SW480 (cell line): ENCODE results near the gene JAKMIP1.

Experiments used
- DNase-seq: peaks from one replicate; pipeline ENCODE4 v3.0.0-alpha.2; 2016; ENCODE audit warnings: low spot score

JAKMIP1 gene

DNA sequence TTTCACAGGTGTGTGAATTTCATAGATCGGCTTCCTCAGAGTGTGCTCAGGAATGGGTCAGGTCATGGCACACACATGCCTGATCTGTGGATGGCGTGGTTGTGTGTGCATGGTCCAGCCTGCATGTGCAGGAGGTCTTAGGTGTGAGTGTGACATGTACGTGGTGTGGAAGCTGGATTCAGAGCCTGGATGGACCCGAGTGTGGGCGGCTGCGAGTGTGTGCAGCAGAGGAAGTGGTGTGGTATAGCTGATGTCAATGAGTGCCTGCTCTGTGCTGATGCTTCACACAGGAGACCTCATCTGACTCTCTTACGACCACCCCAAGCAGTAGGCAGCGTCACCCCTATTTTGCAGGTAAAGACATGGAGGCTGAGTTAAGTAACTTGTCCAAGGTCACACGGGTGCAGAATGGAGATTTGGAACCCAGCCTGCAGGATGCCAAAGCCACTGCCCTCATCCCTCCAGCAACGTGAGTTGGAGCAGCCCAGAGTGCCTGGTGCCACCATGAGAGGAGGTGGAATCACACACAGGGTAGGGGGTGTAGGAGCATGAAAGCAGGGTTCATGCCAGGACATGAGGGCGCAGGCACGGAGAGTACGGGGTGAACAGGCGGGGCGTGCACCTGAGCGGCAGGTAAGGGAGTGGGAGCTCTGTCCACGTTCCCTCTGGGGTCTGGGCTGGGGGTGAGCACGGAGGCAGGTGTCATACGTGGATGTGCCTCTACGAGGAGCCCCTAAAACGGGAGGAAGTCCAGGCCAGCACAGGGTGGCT is 157.9 kb downstream of the JAKMIP1 start:
- DNase-seq: no peak

DNA sequence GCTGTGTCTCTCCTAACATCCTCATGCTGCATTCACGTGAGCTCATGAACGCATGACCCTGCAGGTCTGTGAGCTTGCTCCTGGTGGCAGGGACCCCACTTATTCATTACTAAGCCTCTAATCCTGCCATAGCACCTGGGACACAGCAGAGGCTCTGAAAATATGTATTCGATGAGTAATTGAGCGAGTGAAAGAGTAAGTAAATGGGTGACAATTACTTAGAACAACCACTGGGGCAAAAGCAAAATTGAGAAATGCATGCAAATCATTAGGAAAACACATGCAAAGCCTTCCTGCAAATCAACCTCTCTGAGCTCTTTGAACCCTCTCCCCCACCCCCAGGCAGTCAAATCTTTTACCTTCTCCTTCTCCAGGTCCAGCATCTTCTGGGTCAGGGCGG is 158.5 kb downstream of the JAKMIP1 start:
- DNase-seq: no peak

DNA sequence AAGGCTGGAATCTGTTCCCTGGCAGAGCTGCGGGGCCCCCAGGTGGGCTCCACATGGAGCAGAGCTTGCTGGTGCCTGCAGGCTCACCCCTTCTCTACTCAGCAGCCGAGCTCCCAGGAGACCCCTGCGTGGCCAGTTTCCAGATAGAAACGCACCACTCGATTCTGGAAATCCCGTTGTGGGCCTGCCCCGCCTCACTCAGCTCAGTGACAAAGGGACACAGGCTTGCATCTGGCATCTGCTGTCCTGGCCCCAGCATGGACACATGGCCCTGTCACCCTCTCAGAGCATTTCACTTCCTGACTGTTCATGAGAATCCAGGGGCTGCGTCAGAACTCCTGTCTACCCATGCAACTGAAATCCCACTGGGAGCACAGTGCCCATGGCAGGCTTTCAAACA is 161.6 kb downstream of the JAKMIP1 start:
- no peak for DNase-seq

DNA sequence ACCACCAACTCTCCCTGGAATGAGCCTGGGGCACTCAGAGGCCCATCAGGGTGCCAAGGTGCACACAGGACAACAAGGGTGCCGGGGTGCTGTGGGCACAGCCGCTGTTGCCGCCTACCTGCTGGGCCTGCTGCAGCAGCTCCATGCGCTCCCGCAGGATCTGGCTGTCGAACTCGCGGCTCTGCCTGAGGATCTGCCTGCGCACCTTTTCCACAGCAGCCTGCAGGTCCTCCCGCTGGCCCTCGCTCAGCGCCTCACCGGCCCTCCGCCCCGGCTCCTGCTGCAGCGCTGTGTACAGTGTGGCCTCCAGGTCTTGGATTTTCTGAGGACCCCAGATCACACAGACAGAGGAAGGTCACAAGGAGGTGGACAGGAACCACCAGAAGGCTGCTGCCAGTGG is 164.6 kb downstream of the JAKMIP1 start:
- DNase-seq: no peak

DNA sequence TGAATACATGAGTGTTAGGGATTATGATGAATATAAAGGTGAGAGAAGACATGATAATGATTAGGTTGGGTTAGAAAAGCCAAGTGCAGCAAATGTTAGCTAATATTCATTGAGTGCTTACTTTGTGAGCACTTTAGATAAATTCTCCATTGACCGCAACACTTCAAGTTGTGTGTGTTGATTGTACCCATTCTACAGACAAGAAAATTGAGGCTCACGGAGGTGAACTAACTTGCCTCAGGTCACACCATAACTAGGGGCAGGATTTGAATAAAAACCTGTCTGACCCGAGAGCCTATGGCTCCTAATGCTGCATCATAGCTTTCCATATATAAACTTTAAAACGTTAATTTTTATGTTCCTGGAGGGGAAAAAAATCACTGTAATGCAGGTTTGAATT is 167.0 kb downstream of the JAKMIP1 start:
- DNase-seq: no peak

DNA sequence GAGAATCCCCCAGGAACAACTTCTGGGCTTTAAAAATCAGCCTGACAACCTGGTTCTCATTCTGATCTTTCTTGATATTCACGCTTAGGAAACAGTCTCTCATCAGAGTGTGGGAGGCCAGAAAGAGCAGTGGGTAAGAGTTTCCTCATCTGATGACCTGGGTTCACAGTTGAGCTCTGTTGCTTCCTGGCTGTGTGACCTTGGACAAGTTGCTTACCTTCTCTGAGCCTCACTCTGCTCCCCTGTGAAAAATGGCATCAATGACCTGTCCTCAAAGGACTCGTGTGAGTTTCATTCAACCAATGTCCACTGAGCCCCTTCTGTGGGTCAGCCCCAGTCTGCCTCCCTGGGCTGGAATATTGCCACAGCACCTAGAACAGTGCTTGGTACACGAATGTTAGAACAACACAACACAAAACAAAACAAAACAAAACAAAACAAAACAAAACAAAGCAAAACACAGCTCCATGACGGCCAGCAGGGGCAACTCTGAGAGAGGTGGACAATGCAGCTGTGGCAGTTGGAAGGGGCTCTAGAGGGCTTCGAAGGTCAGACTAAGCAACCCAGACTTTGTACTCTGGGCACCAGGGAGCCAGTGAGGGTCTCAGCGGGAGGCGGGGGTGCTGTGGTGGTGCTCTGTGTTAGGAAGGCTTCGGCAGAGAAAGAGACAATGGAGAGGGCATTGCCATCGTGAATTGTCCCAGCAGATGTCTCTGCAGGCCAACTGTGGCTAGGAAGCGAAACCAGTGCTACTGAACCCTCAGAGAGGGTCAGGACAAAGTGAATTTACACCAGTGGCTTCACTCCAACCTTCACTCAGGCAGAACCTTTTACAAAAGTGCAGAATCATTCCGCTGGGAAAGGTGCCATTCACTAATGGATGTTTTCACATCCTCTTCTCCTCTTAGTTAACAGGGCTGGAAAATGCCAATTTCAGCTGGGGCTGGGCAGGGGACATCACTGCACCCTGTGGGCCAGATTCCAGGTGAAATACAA is 167.8 kb downstream of the JAKMIP1 start:
- no peak for DNase-seq

DNA sequence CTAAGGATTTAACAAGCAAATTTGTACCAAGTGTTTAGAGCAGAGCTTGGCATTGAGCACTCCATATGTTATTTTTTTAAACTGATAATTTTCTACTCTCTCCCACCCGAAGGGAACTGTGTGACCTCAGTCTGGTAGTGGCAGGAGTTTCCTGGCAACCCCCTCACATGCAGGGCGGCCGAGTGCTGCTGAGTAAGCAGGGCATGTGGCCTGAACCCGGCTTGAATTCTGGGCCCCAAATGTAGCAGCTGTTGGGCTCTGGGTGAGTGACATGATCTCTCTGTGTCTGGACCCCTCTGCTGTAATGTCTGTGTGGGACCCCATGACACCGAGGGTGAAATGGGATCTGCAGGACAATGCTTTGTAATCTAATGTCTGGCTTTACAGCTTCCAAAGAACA is 168.5 kb downstream of the JAKMIP1 start:
- DNase-seq: no peak

DNA sequence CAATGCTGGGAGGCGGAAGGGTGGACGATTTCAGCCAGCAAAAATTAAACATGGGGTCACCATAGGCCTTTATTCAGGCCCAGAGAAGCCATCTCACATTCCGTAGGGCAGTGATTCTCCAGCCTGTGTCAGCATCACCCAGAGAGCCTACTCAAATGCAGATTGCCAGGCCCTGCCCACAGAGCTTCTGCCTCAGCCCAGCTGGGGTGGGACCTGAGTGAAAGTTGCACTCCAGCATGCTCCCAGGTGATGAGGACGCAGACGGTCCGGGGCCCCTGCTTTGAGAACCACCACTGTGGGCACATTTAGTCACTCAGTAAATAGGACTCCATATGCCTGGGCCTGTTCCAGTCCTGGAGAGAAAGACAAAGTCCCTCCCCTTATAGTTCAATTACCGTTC is 169.7 kb downstream of the JAKMIP1 start:
- DNase-seq: no peak

DNA sequence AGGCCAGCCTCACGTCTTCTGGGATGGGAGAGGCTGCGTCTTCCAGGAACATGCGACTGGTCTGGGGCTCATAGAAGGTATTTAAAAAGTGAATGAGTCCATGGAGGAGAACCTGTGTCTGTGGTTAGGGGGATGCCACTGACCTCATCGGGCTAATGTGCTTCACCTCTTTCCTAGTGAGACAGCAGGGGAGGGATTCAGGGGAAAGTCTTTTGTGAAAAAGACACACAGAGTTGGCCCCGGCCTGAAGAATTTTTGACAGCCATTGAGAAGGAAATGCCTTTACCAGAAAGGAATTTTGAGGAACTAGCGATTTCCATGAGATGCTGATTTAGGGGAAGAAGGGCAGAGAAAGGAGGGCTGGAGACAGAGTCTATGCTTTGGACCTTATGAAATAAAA is 171.1 kb downstream of the JAKMIP1 start:
- DNase-seq: no peak

DNA sequence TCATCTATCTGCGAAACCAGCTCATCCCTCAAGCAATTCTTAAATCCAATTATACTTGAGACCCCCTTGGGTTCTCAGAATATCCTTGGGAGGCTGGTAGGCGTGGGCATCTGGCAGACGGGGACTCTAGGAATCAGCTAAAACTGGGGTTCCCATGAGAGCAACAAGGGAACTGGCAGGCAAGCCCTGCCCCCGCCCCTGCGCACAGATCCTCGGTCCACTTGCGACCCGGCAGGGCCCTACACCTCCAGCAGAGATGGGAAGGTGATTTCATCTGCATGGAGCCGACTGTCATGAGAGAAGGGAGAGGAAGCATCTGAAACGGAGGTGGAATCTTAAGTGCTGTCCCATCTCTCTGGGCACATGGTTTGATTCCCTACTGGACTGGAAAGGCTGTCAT is 172.2 kb downstream of the JAKMIP1 start:
- no peak for DNase-seq

DNA sequence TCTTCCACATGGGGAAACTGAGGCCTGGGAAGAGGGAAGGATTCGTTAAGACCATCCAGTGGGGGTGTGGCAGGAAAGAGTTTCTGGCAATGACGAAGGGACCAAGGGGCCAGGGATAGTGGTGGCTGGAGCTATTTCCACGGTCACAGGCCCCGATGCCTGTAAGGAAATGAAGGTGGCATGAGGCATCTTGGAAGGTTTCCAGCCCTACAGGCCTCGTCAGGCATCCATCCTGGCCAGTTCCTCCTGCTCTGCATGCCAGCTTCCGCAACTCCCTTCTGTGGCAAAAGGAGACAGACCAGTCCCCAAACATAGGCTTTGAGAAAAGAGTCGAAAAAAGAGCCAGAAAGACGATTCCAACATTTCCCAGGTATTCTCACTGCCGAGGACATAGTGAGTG is 173.0 kb downstream of the JAKMIP1 start:
- DNase-seq: no peak

DNA sequence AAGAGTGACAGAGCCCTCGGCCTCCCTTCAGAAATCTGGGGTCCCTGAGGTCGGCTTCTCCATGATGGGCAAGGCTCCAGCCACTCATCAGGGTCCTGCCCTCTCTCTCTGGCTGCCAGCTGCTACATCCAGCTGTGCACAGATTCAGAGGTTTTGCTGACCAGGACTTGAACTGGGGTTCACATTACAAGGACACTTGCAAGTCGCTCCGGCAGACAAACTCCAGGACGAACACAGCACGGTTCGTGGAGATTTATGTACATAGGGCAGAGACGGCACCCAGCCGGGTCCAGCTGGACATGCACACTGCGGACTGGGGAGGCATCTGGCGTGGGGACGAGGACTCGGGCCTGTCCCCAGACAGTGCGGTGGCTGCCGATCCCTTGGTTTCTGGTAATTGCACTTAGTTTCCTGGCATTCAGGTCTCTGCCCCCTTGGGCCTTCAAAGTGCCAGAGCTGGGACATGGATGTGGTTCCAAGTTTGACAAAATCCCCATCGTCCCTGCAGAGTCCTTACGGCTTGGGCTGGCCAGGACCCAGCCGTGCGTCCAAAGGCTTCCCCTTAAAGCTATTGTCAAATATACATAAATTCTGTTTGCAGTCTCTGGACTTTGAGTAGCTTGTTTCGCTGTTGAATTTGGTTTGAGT is 175.9 kb downstream of the JAKMIP1 start:
- DNase-seq: no peak

DNA sequence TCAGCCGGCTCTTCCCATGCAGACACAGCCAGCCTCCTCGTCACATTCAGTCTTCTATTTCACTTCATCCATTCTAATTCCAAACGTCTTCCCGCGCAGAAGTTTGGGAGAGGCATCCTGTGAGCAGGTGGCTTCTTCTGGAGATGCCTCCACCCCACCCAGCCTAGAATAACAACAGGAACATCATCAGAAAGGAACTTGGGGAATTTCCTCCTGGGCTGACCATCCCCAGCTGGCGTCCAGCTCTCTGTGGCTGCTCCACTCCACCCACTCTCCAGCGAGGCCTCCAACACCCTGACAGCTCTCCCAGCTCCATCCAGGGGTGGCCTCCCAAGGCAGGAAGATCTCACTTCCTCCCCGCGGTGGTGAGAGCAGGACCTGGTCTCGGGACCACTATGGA is 176.6 kb downstream of the JAKMIP1 start:
- no peak for DNase-seq

DNA sequence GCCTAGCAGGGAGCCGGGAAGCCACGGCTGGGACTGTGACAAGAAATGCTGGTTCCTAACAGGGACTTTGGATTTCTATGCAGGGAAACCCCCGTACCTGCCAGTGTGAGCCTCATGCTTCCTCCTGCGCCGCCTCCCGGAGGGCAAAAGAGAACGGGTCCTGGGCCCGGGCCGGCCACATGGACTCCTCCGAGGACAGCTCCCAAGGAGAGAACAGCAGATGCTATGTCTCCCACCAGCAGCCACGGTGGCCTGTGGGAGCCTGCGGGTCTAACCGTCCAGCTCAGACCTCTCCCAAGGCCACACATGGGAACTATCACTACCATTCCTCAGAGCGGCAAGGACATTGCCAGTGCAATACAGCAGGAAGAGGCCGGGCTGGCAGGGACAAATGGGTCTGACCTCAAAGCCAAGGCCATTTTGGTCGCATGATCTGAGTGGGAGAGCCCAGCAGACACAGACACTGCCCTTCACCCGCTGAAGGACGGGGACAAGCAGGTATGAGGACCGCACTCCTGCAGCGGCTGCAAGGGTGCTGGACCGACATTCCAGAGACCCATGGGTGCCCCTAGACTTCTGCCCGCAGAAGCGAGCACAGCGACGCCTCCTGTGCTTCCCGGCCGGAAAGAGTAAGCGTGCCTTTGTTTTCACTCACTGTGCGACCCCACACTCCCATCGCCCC is 177.6 kb downstream of the JAKMIP1 start:
- DNase-seq: no peak

DNA sequence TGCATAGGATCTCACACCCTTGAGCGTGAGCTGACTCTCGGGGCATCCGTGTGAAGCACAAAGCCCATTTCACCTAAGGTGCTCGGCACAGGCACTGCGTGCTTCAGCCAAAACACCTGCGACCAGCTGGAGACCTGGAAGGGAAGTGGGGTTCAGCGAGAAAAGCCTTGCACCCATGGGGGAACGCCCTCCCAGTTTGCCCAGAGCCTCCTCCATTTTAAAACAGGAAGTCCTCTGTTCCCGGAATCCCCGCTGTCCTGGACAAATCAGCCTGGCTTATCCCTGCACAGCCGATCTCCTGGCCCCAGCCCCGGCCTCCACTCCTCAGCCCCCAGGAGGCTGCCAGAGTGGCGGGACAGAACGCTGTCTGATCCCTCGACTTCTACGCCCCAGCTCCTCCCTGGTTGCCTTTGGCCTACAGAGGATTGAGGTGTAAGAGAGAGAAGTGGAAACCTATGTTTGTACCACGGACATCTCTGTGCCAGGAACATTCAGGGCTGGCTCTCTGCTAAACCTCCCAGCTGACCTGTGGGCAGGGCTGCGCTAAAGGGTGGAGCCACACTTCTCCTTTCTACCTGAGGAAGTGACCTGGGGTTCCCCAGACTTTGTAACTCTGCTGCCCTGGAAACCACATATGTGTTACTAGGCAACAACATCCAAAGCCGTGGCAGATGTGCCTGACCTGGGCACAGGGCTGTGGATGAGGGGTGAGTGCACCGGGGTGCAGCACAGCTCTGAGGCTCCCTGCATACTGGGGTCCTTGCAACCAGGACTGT is 178.3 kb downstream of the JAKMIP1 start:
- no peak for DNase-seq

DNA sequence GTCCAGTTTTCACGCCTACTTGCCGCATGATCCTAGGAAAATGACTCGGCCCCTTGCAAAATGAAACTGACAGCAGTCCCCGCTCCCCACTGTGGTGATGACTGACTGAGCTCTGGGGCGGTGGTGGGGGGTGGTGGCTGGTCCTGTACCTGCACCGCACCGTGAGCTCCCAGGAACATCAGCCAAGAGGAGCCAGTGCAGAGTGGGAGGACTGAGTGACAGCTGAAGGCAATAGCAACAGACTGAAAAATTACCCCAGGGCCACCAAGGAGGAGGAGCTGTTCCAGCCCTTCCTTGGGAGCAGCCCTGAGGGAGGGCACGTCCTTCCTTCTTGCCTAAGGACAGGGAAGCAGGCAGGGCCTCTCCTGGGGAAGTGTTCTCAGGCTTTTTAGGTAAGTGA is 179.7 kb downstream of the JAKMIP1 start:
- DNase-seq: no peak

DNA sequence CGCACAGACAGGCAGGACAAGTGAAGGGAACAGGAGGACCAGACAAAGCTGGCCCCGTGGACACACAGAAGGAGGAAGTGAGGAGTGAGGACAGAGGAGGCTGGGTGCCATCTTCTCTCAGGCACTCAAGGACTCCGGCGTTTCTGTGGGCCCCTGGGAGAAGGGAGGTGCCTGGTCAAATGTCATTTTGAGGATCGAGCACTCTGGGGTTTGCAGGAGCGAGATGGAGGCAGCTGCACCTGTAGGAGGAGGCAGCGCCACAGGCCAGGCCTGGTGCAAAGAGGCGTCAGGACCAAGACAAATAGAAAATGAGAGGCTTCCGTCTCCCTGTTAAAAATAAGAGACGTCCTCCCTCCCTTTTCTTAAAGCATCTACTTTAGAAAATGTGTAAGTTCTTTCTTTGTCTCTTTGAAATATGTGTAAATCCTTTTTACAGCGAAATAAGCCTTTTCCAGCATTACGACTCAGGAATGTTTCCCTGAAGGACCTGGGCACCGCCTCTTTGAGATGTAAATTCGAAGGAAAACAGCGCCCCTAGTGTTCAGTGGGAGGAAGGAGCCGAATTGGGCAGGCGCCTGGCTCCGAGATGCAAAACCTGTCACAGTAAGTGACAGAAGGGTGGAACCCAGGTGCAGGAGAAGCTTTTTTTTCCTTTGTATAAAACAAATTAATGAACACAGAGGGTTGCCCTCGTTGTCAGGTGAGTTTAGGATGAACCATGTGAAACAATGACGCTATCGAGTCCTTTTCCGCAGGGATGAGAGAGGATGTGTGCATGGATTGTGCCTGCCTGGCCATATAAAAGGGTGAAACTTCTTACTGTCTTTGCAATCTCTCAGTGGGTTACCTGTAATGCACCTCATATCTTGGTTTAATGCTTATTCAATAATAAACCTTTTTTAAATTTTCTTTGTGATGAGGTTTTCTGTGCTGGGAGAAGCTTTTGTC is 180.8 kb downstream of the JAKMIP1 start:
- DNase-seq: peak; percentile 36

DNA sequence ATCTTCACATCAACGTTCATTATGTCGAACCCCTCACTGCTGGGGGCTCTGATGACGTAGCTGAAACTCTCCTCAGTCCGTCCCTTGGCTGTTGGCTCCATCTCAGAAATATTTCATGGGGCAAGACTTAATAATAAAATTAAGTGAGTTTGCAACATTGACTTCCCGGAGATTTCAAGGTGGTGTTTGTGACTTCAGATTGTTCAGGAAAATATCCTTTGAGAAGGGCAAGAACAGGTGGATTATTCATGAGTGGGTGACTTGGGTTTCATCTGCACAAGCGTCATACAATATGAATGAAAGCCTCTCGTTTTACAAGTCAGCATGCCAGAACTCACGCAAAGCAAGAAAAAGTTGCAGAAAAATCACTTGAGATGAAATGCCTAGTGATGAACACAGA is 182.0 kb downstream of the JAKMIP1 start, which contains the start of gene C4orf50:
Gene C4orf50, minus strand, starts transcription at position 101 of the 400 bp plus-strand sequence.
- no peak for DNase-seq

DNA sequence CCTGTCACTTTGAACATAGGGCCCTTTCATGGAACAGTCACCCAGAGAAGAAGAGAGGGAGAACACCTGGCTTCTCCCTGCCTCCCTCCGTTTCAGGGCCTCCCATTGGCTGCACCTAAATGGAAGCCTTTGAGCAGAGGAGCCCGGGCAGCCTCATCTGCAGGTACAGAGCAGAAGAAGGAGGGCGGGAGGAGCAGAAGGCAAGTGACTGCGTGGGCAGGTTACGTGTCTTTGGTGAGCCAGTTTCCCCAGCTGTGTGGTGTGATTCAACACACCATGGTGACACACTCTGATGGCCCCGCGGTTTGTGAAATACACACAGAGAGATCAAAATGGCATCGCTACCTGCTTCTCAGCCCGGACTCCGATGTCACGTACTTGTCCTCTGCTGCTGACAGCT is 182.5 kb downstream of the JAKMIP1 start:
- no peak for DNase-seq

DNA sequence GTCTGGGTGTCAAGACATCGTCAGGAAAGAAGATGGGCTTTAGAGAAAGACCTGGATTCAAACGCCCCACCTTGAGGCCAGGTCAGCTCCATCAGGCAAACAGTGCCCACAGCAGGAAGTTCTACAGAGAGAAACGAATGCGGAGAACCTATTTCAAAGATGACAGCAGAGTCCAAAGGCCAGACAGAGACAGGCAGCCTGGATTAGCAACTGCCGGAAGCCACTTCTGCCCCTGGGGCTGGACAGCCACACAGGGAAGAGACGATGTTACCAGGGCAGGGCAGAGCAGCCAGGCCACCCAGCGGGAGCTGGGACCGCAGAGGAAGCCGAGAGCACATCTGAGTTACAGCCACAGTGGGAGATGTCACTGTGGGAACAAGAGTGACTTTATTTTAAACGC is 183.3 kb downstream of the JAKMIP1 start:
- DNase-seq: peak; percentile 56
